HUES48 (cell line): ENCODE measurements around the gene AGPAT3.
A peak's percentile ranks its signal among the peaks of the same experiment; 100 is the strongest.

Source experiments
- H3K27ac ChIP-seq: one replicate; pipeline ENCODE4 v1.7.0; 2013; ENCODE audit warnings: low read depth, low read length, inconsistent platforms
- H3K27me3 ChIP-seq: 2 replicates; pipeline ENCODE4 v1.6.1; 2013; ENCODE audit warnings: mild to moderate bottlenecking, low read length; ENCODE audit not compliant: control insufficient read depth, insufficient read depth
- H3K36me3 ChIP-seq: 2 replicates; pipeline ENCODE4 v1.6.1; 2013; ENCODE audit warnings: low read length; ENCODE audit not compliant: control insufficient read depth, insufficient read depth
- H3K4me1 ChIP-seq: 2 replicates; pipeline ENCODE4 v1.6.1; 2013; ENCODE audit warnings: mild to moderate bottlenecking, low read length; ENCODE audit not compliant: control insufficient read depth, insufficient read depth
- H3K4me3 ChIP-seq: 2 replicates; pipeline ENCODE4 v1.5.1; 2013; ENCODE audit warnings: mild to moderate bottlenecking, low read depth, low read length
- H3K9ac ChIP-seq: 2 replicates; pipeline ENCODE4 v1.6.1; 2013; ENCODE audit warnings: mild to moderate bottlenecking, low read depth, low read length, moderate library complexity
- H3K9me3 ChIP-seq: 2 replicates; pipeline ENCODE4 v1.6.1; 2013; ENCODE audit warnings: low read length; ENCODE audit not compliant: control insufficient read depth, insufficient read depth

The AGPAT3 gene

DNA sequence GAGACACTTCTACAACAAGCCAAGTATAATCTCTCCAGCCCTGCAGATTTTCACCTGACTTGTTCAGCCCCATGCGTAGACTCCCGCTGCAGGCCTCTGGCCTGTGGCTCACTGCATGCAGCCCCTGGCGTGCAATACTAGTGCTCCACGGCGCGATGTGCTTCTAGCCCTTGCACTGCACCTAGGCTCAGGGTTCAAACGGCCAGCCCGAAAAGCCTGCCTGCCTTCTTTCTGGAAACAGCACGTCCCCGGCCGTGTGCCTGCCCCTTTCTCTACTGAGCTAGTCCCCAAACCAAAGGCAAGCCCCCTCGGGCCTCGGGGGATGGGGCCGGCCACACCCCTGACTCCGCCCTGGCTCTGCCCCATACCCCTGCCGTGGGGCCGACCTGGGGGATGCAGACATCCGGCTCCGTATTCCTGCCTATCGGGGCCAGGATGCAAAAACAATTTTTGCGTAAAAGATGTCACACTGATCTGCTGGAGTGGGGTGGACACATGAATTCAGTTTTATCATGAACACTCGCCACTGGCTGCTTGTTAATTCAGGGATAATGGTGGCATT, 120.7 kb downstream of the AGPAT3 start:
- no peaks in the 10 kb centered on the region for H3K27me3 ChIP-seq
- no peak overlapping the region for H3K9ac ChIP-seq
- H3K4me1 ChIP-seq: peaks cover 13% of the 10 kb centered on the region
- H3K36me3 ChIP-seq: no peaks in the 10 kb centered on the region
- no peaks in the 10 kb centered on the region for H3K9me3 ChIP-seq
- H3K4me3 ChIP-seq: peak overlapping the region; percentile 53
- H3K27ac ChIP-seq: no peak overlapping the region

DNA sequence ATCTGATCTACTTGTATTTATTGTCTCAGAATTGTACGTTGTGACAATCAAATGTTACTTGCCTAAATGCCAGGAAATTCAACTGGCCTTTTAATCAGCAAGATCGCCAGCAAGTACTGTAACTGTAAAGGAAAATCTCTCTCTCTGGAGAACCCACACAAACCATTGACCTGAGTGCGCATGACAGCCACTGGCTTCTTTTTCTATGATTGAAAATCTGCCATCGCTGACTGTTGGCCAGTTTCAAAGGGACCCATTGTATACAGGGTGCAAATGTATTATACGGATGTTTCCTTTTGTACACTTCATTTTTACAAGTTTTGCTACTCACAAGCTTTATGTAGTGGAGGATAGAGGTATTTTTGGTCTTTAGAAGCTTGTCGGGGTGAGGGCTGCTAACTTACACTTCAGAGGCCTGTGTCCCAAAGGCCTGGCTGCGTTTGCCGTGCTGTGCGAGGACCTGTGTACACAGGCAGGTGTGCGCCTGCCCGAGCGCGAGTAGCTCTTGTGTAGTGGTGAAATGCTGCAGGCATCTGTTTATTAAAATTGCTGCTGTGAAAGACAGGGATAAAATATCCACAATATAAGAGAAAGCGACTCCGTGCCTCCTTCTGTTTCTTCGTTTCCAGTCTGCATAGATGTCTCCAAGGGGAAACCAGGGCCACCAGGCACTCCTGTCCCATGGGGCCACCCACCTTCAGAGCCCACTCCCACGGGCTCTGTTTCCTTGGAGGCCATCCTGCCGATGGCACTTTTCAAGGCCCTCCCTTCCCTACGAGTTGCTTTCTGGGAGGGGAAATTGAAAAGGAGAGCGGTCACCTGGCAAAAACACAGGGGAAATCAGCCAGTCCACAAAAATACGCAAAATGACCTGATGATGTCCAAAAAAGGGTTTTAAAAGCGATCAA, 121.8 kb downstream of the AGPAT3 start:
- no peak overlapping the region for H3K9ac ChIP-seq
- no peaks in the 10 kb centered on the region for H3K27me3 ChIP-seq
- peak overlapping the region; percentile 53; the same call in 1 of the 2 replicates for H3K4me3 ChIP-seq
- H3K9me3 ChIP-seq: no peaks in the 10 kb centered on the region
- H3K36me3 ChIP-seq: no peaks in the 10 kb centered on the region
- no peak overlapping the region for H3K27ac ChIP-seq
- H3K4me1 ChIP-seq: peaks cover 13% of the 10 kb centered on the region

DNA sequence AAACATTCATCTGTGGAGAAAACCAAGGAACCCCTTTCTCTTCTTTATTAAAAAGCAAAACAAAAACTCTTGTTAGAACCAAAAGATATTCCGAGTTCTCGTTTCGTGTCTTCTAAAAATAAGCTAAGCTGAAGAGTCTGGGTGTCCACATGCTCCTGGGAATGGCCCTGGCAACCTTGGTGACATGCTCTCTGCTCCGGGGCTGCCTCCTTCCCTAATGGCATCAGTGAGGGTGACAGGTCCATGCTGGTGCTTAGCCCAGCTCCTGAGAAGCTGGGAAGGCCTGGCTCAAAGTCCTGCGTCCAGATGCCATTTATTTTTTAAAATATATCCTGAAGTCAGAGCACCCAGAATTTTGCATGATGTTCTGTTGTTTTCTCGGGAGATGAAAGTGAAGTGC, 122.5 kb downstream of the AGPAT3 start:
- H3K9me3 ChIP-seq: no peaks in the 10 kb centered on the region
- H3K4me3 ChIP-seq: no peak overlapping the region
- peaks cover 13% of the 10 kb centered on the region for H3K4me1 ChIP-seq
- no peak overlapping the region for H3K27ac ChIP-seq
- H3K36me3 ChIP-seq: no peaks in the 10 kb centered on the region
- H3K9ac ChIP-seq: no peak overlapping the region
- no peaks in the 10 kb centered on the region for H3K27me3 ChIP-seq

DNA sequence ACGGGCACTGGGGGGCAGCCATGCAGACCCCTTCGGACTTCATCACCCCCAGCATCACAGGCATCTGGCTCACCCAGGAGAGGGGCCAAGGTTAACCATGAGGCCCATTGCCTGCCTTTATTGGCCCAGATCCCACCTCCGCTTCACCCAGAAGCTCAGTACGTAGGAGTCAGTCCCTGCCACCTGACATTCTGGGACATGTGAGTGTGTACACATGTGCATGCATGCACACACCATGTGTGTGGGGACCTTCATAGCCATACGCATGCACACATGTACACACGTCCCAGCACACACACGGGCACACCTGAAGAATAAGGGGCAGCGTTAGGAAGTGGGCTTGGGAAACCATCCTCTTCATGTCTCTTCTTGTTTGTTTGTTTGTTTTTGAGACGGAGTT, 123.0 kb downstream of the AGPAT3 start:
- Histone ChIP-seq H3K36me3 (no peaks in the 10 kb centered on the region), H3K27ac (no peak overlapping the region), H3K4me3 (no peak overlapping the region), H3K27me3 (no peaks in the 10 kb centered on the region), H3K4me1 (peaks cover 13% of the 10 kb centered on the region), H3K9ac (no peak overlapping the region), H3K9me3 (no peaks in the 10 kb centered on the region)

DNA sequence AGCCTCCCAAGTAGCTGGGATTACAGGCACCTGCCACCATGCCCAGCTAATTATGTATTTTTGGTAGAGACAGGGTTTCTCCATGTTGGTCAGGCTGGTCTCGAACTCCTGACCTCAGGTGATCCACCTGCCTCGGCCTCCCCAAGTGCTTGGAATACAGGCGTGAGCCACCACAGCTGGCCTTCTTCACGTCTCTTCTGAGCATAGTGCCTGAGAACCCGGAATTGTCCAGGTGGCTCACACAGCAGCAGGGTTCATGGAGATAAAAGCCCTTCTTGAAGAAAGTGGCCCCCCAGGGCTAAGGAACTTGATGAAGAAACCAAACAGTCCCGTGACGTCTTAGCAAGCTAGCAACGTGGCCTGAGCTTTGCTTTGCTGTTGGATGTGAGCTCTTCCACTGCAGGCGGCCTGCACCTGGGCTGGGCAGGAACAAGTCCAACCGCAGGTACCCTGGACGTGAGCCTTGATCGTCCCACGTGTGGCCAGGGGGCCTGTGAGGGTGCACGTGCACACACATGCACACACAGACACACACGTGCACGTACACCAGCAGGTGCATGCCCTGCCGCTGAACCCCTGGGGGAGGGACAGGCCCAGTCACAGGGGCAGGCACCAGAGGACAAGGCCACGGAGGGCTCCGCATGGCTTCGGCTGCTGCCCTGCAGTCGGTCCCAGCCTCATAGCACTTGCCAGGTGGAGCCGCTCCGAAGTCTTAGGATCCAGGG, 123.6 kb downstream of the AGPAT3 start:
- Histone ChIP-seq H3K27ac (no peak overlapping the region), H3K9me3 (no peaks in the 10 kb centered on the region), H3K4me1 (peaks cover 13% of the 10 kb centered on the region), H3K27me3 (no peaks in the 10 kb centered on the region), H3K9ac (no peak overlapping the region), H3K4me3 (no peak overlapping the region), H3K36me3 (no peaks in the 10 kb centered on the region)

DNA sequence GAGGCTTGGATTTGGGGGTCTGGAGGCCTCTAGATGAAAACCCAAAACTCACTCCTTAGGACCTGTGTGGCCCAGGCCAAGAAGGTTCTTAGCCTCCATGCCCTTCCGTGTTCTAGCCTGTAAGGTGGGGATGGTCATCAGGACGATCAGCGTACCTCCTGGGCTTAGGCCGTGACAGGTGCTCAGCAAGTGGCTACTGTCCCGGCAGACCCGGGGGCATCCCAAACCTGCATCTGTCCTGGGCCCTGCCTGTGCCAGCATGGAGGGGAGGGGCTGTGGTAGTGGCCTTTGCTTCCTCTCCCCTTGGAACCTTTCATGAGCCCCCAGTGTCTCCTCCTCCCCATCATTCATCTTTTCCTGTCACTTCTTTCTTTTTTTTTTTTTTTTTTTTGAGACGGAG, 124.4 kb downstream of the AGPAT3 start:
- Histone ChIP-seq H3K4me3 (no peak overlapping the region), H3K27ac (no peak overlapping the region), H3K27me3 (no peaks in the 10 kb centered on the region), H3K36me3 (no peaks in the 10 kb centered on the region), H3K9ac (no peak overlapping the region), H3K4me1 (peaks cover 13% of the 10 kb centered on the region), H3K9me3 (no peaks in the 10 kb centered on the region)

DNA sequence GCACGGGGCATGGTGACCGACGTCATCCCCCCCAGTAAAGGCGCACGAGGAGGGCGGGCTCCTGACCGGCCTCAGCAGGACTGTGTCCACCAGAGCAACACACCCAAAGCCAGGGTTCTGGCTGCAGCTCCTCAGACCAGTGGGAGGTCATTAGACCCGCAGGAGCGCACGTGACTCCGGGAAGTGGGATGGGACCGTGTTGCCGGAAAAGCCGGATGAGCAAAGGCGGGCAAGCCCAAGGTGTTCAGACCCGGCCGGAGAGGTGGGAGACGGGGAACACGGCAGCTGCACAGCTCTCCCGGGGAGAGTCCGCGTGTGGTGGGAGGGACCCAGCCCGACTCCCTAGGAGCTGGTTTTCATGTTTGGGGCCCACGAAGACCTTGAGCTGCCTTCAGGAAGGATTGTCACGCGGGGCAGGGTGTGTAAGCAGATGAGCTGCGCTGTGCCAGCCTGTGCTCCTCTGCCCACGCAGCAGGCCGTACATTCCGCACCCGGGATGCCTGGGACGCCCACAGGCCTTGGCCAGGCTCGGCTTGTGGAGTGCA, 126.5 kb downstream of the AGPAT3 start:
- Histone ChIP-seq H3K9ac (no peak overlapping the region), H3K9me3 (no peaks in the 10 kb centered on the region), H3K27me3 (no peaks in the 10 kb centered on the region), H3K27ac (no peak overlapping the region), H3K4me3 (no peak overlapping the region), H3K36me3 (no peaks in the 10 kb centered on the region), H3K4me1 (no peaks in the 10 kb centered on the region)

DNA sequence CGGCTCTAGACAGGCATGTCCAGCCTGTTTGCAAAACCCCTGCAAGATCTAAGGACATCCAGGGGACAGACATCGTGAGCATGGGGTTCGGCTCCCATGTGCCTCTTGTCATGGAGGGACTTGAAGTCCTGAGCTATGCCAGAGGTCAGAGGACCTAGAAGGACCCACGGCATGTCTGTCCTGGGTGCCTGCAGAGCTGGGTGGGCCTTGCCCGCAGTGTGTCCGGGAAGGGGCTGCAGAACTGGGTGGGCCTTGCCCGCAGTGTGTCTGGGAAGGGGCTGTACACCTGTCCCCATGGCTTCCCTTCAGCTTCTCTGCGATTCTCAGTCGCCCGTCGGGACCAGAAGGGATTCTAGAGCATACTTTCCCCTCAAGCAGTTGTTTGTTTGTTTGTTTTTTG, 127.1 kb downstream of the AGPAT3 start:
- Histone ChIP-seq H3K4me1 (no peaks in the 10 kb centered on the region), H3K4me3 (no peak overlapping the region), H3K9me3 (no peaks in the 10 kb centered on the region), H3K9ac (no peak overlapping the region), H3K36me3 (no peaks in the 10 kb centered on the region), H3K27me3 (no peaks in the 10 kb centered on the region), H3K27ac (no peak overlapping the region)

DNA sequence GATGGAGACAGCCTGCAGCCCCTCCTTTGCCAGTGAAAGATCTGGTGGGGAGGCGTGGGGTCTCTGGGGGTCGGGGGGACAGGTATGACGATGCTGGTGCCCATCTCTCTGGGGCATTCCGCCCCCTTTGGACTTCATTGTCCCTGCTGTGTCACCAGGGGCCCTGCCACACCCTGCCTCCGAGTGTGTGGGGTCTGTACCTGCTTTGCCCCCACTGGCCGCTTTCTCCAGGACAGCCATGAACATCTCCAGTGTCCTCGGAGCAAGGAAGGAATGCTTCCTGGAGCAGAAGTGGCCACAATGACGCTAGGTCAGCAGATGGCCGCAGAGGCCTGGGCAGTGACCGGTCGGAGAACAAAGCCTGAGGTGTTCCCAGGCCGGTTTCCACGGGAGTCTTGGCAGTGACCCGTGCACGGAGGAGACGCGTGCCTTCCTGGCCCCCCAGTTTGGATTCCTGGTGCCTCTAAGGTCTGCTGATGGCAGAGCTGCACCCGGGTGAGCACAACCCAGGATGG, 128.5 kb downstream of the AGPAT3 start:
- H3K27me3 ChIP-seq: no peaks in the 10 kb centered on the region
- H3K9me3 ChIP-seq: no peaks in the 10 kb centered on the region
- H3K36me3 ChIP-seq: no peaks in the 10 kb centered on the region
- H3K27ac ChIP-seq: no peak overlapping the region
- H3K4me1 ChIP-seq: no peaks in the 10 kb centered on the region
- H3K9ac ChIP-seq: no peak overlapping the region
- H3K4me3 ChIP-seq: no peak overlapping the region

DNA sequence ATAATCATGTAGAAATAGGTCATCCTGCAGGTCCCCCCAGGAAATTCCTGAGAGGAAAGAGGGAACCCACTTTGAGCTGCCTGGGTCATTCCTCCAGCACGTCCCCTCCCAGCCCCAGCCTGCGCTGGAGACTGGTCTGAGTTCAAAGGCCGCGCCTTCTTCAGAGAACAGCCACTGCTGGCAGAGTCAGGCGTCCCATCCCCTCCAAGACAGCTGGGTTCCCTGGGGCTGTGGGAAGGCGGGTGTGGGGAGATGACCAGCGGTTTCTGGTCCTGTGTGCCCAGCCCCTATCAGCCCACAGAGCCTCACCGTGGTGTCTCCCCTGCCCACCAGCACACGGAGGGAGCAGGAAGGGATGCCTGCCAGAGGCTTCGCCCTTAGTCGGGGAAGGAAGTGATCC, 129.1 kb downstream of the AGPAT3 start:
- H3K27me3 ChIP-seq: no peaks in the 10 kb centered on the region
- no peak overlapping the region for H3K9ac ChIP-seq
- no peaks in the 10 kb centered on the region for H3K9me3 ChIP-seq
- H3K27ac ChIP-seq: no peak overlapping the region
- no peaks in the 10 kb centered on the region for H3K4me1 ChIP-seq
- H3K36me3 ChIP-seq: no peaks in the 10 kb centered on the region
- H3K4me3 ChIP-seq: no peak overlapping the region
